NOMO-1 treated with DMSO at 0.1 percent for 48 hours (cell line): ENCODE results near the gene THAP4.

Experiments
- DNase-seq: peaks from one replicate; lab custom pipeline; 2025; ENCODE audit not compliant: unreplicated experiment; lab: John Stamatoyannopoulos, UW

THAP4 gene

GRCh38 chr2:241639385-241639784 is 2.4 kb upstream of the THAP4 start:
- DNase-seq, result no peak

GRCh38 chr2:241638940-241639339 is 2.0 kb upstream of the THAP4 start:
- no peak for DNase-seq

GRCh38 chr2:241637795-241638660 is 1.1 kb upstream of the THAP4 start:
- peak; percentile 18 for DNase-seq

- DNase-seq, result peak; percentile 41
Observed at GRCh38 chr2:241636182-241637017, 558 bp downstream of the THAP4 start.

- no peak for DNase-seq
Observed at GRCh38 chr2:241635756-241636155, 1.2 kb downstream of the THAP4 start.

- no peak for DNase-seq
Observed at GRCh38 chr2:241633561-241633960, 3.4 kb downstream of the THAP4 start.

GRCh38 chr2:241632478-241633325 is 4.3 kb downstream of the THAP4 start:
- no peak for DNase-seq

GRCh38 chr2:241629762-241630435 is 7.1 kb downstream of the THAP4 start:
- no peak for DNase-seq

GRCh38 chr2:241627675-241628074 is 9.3 kb downstream of the THAP4 start:
- DNase-seq, result no peak

GRCh38 chr2:241620419-241620769 is 16.6 kb downstream of the THAP4 start:
- DNase-seq, result no peak

GRCh38 chr2:241619597-241620418 is 17.1 kb downstream of the THAP4 start:
- DNase-seq, result no peak

GRCh38 chr2:241618829-241619228 is 18.1 kb downstream of the THAP4 start:
- DNase-seq, result no peak

- no peak for DNase-seq
Observed at GRCh38 chr2:241618296-241618805, 18.6 kb downstream of the THAP4 start.

GRCh38 chr2:241617431-241618154 is 19.4 kb downstream of the THAP4 start:
- no peak for DNase-seq

- no peak for DNase-seq
Observed at GRCh38 chr2:241616168-241617125, 20.5 kb downstream of the THAP4 start.

- no peak for DNase-seq
Observed at GRCh38 chr2:241615522-241616052, 21.4 kb downstream of the THAP4 start.

- no peak for DNase-seq
Observed at GRCh38 chr2:241615041-241615440, 21.9 kb downstream of the THAP4 start.
